ENCODE data around the gene ARNT2. TPM values are rescaled to one million over a fixed set of nuclear protein-coding genes. Genes with fewer than 3 reads are reported as not detected.
"Not testable (repeated sequence)": the region's sequence is repeated elsewhere in the genome, so short reads cannot be mapped to it uniquely, and the experiment has no call there.

Gene ARNT2
- total and polyA plus RNA-seq, 4 donors = 2.0 to 12.2 (median 5.5) TPM

DNA sequence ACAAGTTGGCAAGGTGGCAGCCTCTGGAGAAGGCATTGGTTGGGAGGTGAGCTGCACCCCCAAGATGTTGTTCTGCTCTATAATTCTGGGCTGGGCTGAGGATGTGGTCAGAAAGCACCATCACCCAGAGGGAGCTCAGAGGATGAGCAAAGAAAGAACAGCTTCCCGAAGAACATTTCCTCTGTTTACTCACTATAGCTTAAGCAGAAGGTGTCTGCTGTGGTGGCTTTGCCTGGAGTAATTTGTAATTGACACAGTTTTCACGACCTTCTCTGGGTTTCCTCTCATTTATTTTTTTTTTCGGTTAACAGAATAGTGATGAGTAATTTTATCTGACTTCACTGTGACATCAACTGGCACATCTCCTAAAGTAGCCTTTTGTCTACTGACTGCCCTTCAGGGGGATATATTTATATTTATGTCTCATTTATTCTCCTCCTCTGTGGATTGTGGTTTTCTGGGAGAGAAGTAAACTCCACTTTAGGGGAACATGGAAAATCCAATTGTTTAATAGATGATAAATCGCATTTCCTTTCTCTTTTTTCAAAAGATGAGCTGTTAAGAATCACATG lies 241.4 kb downstream of the ARNT2 start:
- peaks cover 0 to 7% (median under 1%) of the 10 kb centered on the region in 4 donors for H3K9me3 ChIP-seq (ENCODE audit: control insufficient read depth in 4 of 4, insufficient read depth in 3 of 4, low read length in 3 of 4)
- 37 to 47% methylated on average over 4 of the region's 4 CpGs for WGBS, 2 donors
- H3K9ac ChIP-seq (ENCODE audit: insufficient read depth in 1 of 2, low read length in 2 of 2) = no peak overlapping the region
- no peak for DNase-seq
- no peak overlapping the region for H3K27ac ChIP-seq (ENCODE audit: low read depth in 1 of 2, low read length in 1 of 2)
- ATAC-seq (ENCODE audit: insufficient read depth, low FRiP score) = no peak
- H3K4me3 ChIP-seq = no peak overlapping the region
- H3K36me3 ChIP-seq (ENCODE audit: control insufficient read depth in 4 of 4, insufficient read depth in 4 of 4, low read length in 4 of 4) = no peaks in the 10 kb centered on the region
- H3K4me1 ChIP-seq (ENCODE audit: control insufficient read depth in 5 of 5, insufficient read depth in 5 of 5, low read length in 5 of 5) = peaks cover 0 to 5% (median 0%) of the 10 kb centered on the region in 5 donors
- no peaks in the 10 kb centered on the region for H3K27me3 ChIP-seq (ENCODE audit: control insufficient read depth in 3 of 3, insufficient read depth in 3 of 3, low read length in 2 of 3)
- TF ChIP-seq, protein P1, sequence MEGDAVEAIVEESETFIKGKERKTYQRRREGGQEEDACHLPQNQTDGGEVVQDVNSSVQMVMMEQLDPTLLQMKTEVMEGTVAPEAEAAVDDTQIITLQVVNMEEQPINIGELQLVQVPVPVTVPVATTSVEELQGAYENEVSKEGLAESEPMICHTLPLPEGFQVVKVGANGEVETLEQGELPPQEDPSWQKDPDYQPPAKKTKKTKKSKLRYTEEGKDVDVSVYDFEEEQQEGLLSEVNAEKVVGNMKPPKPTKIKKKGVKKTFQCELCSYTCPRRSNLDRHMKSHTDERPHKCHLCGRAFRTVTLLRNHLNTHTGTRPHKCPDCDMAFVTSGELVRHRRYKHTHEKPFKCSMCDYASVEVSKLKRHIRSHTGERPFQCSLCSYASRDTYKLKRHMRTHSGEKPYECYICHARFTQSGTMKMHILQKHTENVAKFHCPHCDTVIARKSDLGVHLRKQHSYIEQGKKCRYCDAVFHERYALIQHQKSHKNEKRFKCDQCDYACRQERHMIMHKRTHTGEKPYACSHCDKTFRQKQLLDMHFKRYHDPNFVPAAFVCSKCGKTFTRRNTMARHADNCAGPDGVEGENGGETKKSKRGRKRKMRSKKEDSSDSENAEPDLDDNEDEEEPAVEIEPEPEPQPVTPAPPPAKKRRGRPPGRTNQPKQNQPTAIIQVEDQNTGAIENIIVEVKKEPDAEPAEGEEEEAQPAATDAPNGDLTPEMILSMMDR (IDR thresholded peaks at IDR 0.05; ENCODE audit: control extremely low read depth, extremely low read depth) = no peak

DNA sequence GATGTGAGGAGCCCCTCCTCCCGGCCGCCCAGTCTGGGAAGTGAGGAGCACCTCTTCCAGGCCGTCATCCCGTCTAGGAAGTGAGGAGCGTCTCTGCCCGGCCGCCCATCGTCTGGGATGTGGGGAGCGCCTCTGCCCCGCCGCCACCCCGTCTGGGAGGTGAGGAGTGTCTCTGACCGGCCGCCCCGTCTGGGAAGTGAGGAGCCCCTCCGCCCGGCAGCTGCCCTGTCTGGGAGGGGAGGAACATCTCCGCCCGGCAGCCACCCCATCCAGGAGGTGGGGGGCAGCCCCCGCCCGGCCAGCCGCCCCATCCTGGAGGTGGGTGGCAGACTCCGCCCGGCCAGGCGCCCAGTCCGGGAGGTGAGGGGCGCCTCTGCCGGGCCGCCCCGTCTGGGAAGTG lies 243.2 kb downstream of the ARNT2 start:
- 97 to 99% methylated on average over 29 to 30 of the region's 30 CpGs for WGBS, 2 donors
- ATAC-seq (ENCODE audit: insufficient read depth, low FRiP score) = not testable (repeated sequence)

More for the DNA sequence above, 243.2 kb downstream of the ARNT2 start:
- not testable (repeated sequence) for DNase-seq; H3K4me1 ChIP-seq (ENCODE audit: control insufficient read depth in 5 of 5, insufficient read depth in 5 of 5, low read length in 5 of 5); H3K36me3 ChIP-seq (ENCODE audit: control insufficient read depth in 4 of 4, insufficient read depth in 4 of 4, low read length in 4 of 4); H3K27ac ChIP-seq (ENCODE audit: low read depth in 1 of 2, low read length in 1 of 2); H3K9ac ChIP-seq (ENCODE audit: insufficient read depth in 1 of 2, low read length in 2 of 2); H3K27me3 ChIP-seq (ENCODE audit: control insufficient read depth in 3 of 3, insufficient read depth in 3 of 3, low read length in 2 of 3); H3K9me3 ChIP-seq (ENCODE audit: control insufficient read depth in 4 of 4, insufficient read depth in 3 of 4, low read length in 3 of 4); H3K4me3 ChIP-seq

Other genes with a start within 250 kb of the ARNT2 start
- 1 to 10 TPM; 2.2 to 2.4 TPM for gene CTXND1, start 152.2 kb upstream of the ARNT2 start, total RNA-seq
- under 1 TPM; 0.10 to 0.69 TPM for gene CTXND1, start 152.2 kb upstream of the ARNT2 start, polyA plus RNA-seq